Trophoblast cell (in vitro differentiated cells and primary cell): ENCODE results near the gene MSL2.
"Not testable (repeated sequence)": the region's sequence is repeated elsewhere in the genome, so short reads cannot be mapped to it uniquely, and the experiment has no call there.

Source experiments
- DNase-seq, 2 donors: peaks; one replicate each; pipeline ENCODE4 v3.0.0-alpha.2; 2016
- H2AFZ ChIP-seq: 2 replicates; pipeline ENCODE4 v1.6.1; 2013; ENCODE audit warnings: low read length, moderate library complexity, mild to moderate bottlenecking; ENCODE audit not compliant: insufficient read depth, poor library complexity
- H2AK5ac ChIP-seq: 2 replicates; pipeline ENCODE4 v1.6.1; 2013; ENCODE audit warnings: mild to moderate bottlenecking, low read length
- H2BK120ac ChIP-seq: 2 replicates; pipeline ENCODE4 v1.6.1; 2013; ENCODE audit warnings: low read length, mild to moderate bottlenecking, moderate library complexity; ENCODE audit not compliant: insufficient read depth, poor library complexity
- H2BK12ac ChIP-seq: 2 replicates; pipeline ENCODE4 v1.6.1; 2013; ENCODE audit warnings: mild to moderate bottlenecking, low read length, moderate library complexity
- H2BK5ac ChIP-seq: 2 replicates; pipeline ENCODE4 v1.6.1; 2013; ENCODE audit warnings: low read length, low read depth, moderate library complexity, mild to moderate bottlenecking; ENCODE audit not compliant: poor library complexity
- H3K14ac ChIP-seq: 2 replicates; pipeline ENCODE4 v1.6.1; 2013; ENCODE audit warnings: mild to moderate bottlenecking, low read length
- H3K18ac ChIP-seq: 2 replicates; pipeline ENCODE4 v1.6.1; 2013; ENCODE audit warnings: mild to moderate bottlenecking, low read length
- H3K23ac ChIP-seq: 2 replicates; pipeline ENCODE4 v1.6.1; 2013; ENCODE audit warnings: low read length
- H3K27ac ChIP-seq: 2 replicates; pipeline ENCODE4 v1.5.1; 2013; ENCODE audit warnings: low read depth, mild to moderate bottlenecking, inconsistent platforms, low read length, moderate library complexity
- H3K27me3 ChIP-seq: 2 replicates; pipeline ENCODE4 v1.6.1; 2013; ENCODE audit warnings: inconsistent platforms, mild to moderate bottlenecking, low read length, moderate library complexity; ENCODE audit not compliant: insufficient read depth
- H3K36me3 ChIP-seq, 2 experiments: 1 replicate in 1 of 2; 2 replicates in 1 of 2; pipeline ENCODE4 v1.6.1; 2013; ENCODE audit warnings: low read length in 2 of 2, mild to moderate bottlenecking in 2 of 2, moderate library complexity in 1 of 2; ENCODE audit not compliant: insufficient read depth in 2 of 2, control insufficient read depth in 1 of 2
- H3K4ac ChIP-seq: 2 replicates; pipeline ENCODE4 v1.6.1; 2013; ENCODE audit warnings: low read depth, mild to moderate bottlenecking, low read length, moderate library complexity
- H3K4me1 ChIP-seq, 2 experiments: 1 replicate in 1 of 2; 2 replicates in 1 of 2; pipeline ENCODE4 v1.6.1; 2013; ENCODE audit warnings: low read length in 2 of 2, mild to moderate bottlenecking in 2 of 2, moderate library complexity in 1 of 2; ENCODE audit not compliant: insufficient read depth in 2 of 2, control insufficient read depth in 1 of 2
- H3K4me2 ChIP-seq: 2 replicates; pipeline ENCODE4 v1.6.1; 2013; ENCODE audit warnings: inconsistent platforms, mild to moderate bottlenecking, low read length, moderate library complexity
- H3K4me3 ChIP-seq: 2 replicates; pipeline ENCODE4 v1.5.1; 2013; ENCODE audit warnings: mild to moderate bottlenecking, low read depth, low read length, inconsistent platforms
- H3K79me1 ChIP-seq: one replicate; pipeline ENCODE4 v1.6.1; 2013; ENCODE audit warnings: low read length
- H3K79me2 ChIP-seq: 2 replicates; pipeline ENCODE4 v1.6.1; 2013; ENCODE audit warnings: low read length, mild to moderate bottlenecking; ENCODE audit not compliant: control insufficient read depth, insufficient read depth, poor library complexity
- H3K9ac ChIP-seq: 2 replicates; pipeline ENCODE4 v1.6.1; 2013; ENCODE audit warnings: mild to moderate bottlenecking, low read length
- H3K9me3 ChIP-seq: 2 replicates; pipeline ENCODE4 v1.6.1; 2013; ENCODE audit warnings: low read depth, mild to moderate bottlenecking, control low read depth, inconsistent platforms, low read length; ENCODE audit not compliant: insufficient read depth
- H4K12ac ChIP-seq: 2 replicates; pipeline ENCODE4 v1.6.1; 2013; ENCODE audit warnings: low read depth, mild to moderate bottlenecking, low read length, moderate library complexity
- H4K8ac ChIP-seq: 2 replicates; pipeline ENCODE4 v1.6.1; 2013; ENCODE audit warnings: low read depth, mild to moderate bottlenecking, low read length, moderate library complexity
- H4K91ac ChIP-seq: one replicate; pipeline ENCODE4 v1.6.1; 2013; ENCODE audit warnings: low read depth, mild to moderate bottlenecking, low read length, moderate library complexity
- WGBS: extraction: QIAGEN DNeasy Blood & Tissue Kit; methylation state at CpG from one replicate; pipeline ENCODE4 v1.1.7; 2013; ENCODE audit warnings: missing lambda C conversion rate; ENCODE audit not compliant: insufficient read length, insufficient coverage; ENCODE audit errors: extremely low coverage; 5-methylcytosine and 5-hydroxymethylcytosine counted together

Gene MSL2

DNA sequence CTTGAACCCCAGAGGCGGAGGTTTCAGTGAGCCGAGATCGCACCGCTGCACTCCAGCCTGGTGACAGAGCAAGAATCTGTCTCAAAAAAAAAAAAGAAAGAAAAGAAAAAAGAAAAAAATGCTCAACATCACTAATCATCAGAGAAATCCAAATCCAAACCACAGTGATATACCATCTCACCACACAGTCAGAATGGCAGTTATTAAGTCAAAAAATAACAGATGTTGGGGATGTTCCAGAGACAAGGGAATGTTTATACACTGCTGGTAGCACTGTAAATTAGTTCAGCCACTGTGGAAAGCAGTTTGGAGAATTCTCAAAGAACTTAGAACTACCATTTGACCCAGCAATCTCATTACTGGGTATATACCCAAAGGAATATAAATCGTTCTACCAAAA, 3.1 kb upstream of the MSL2 start:
- no CpG with 5 or more reads among the region's 5 CpGs for WGBS
- H4K91ac ChIP-seq, H3K4me2 ChIP-seq, H3K4me1 ChIP-seq, H2BK12ac ChIP-seq, H2AFZ ChIP-seq, H3K9ac ChIP-seq, DNase-seq, H2BK120ac ChIP-seq, H3K4ac ChIP-seq, H3K14ac ChIP-seq, H4K12ac ChIP-seq, H3K27me3 ChIP-seq, H3K36me3 ChIP-seq, H2BK5ac ChIP-seq, H2AK5ac ChIP-seq, H3K4me3 ChIP-seq, H4K8ac ChIP-seq, H3K23ac ChIP-seq, H3K27ac ChIP-seq, H3K9me3 ChIP-seq, H3K18ac ChIP-seq: not testable (repeated sequence)
- Histone ChIP-seq H3K79me2 (peaks cover 24% of the 10 kb centered on the region), H3K79me1 (peaks cover 20% of the 10 kb centered on the region)

DNA sequence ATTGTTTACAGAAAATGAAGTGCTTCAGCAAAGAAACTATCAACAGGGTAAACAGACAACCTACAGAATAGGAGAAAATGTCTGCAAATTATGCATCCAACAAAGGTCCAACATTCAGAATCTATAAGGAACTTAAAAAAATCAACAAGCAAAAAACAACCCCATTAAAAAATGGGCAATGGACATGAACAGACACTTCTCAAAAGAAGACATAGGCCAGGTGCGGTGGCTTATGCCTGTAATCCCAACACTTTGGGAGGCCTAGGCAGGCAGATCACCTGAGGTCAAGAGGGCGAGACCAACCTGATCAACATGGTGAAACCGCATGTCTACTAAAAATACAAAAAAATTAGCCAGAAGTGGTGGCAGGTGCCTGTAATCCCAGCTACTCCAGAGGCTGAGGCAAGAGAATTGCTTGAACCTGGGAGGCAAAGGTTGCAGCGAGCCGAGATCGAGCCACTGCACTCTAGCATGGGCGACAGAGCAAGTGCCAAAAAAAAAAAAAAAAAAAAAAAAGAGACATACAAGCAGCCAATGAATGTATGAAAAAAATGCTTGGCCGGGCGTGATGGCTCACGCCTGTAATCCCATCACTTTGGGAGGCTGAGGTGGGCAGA, 2.4 kb upstream of the MSL2 start:
- WGBS: no CpG with 5 or more reads among the region's 10 CpGs
- H2AK5ac ChIP-seq, H4K12ac ChIP-seq: not testable (repeated sequence)

DNA sequence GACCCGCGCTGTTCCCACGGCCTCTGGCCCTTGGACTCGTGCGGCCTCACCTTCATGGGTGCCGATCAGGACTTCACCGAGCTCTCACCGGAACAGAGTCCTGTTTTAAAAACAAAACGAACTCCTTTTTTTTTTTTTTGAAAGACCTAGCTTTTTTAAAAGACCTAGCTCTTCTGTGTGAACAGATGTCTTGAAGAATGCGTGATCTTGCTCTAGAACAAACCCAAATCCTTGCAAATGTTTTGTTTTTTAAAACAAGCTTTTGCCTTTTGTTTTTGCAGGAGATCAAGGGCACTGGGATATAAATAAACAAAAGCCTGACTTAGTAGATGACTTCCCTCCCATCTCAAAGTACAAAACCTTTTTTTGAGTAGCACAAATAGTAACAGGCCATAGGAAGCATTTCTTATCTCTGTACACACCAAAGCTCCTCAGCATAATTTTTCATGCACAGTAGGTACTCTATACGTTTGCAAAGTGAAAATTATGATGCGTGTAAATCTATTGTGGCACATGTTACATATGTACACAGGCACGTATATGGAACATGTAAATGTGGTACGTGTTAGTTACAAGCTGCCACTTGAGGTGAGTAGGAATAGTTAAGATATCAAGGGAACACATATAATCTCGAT, 1.1 kb upstream of the MSL2 start:
- Histone ChIP-seq H3K4me2 (peak overlapping the region; percentile 68), H3K27ac (peak overlapping the region; percentile 99), H3K4me1 (peaks cover 0 to under 1% of the 10 kb centered on the region in 2 experiments), H4K12ac (peak overlapping the region; percentile 38), H2BK120ac (peak overlapping the region; percentile 79), H2AFZ (peak overlapping the region; percentile 70), H3K4ac (peak overlapping the region; percentile 11), H2BK5ac (peak overlapping the region; percentile 88), H4K8ac (peak overlapping the region; percentile 94), H4K91ac (peak overlapping the region; percentile 78), H3K14ac (peak overlapping the region; percentile 71), H3K9ac (peak overlapping the region; percentile 30), H2BK12ac (no peak overlapping the region), H3K9me3 (no peaks in the 10 kb centered on the region), H3K23ac (no peak overlapping the region), H3K27me3 (no peaks in the 10 kb centered on the region), H3K36me3 (no peaks in the 10 kb centered on the region), H2AK5ac (no peak overlapping the region), H3K18ac (peak overlapping the region; percentile 22), H3K4me3 (peak overlapping the region; percentile 73), H3K79me1 (peaks cover 20% of the 10 kb centered on the region), H3K79me2 (peaks cover 28% of the 10 kb centered on the region)
- no peak for DNase-seq
- WGBS: no CpG with 5 or more reads among the region's 15 CpGs

More for the DNA sequence above, 2.4 kb upstream of the MSL2 start:
- not testable (repeated sequence) for H4K8ac ChIP-seq, H3K27me3 ChIP-seq, H2BK12ac ChIP-seq, H3K4ac ChIP-seq, H3K14ac ChIP-seq, H2BK120ac ChIP-seq, H3K4me1 ChIP-seq, H3K27ac ChIP-seq, DNase-seq, H3K4me3 ChIP-seq, H3K9me3 ChIP-seq, H3K4me2 ChIP-seq, H2AFZ ChIP-seq, H4K91ac ChIP-seq, H3K9ac ChIP-seq, H3K36me3 ChIP-seq, H2BK5ac ChIP-seq, H3K18ac ChIP-seq, H3K23ac ChIP-seq
- peaks cover 26% of the 10 kb centered on the region for H3K79me2 ChIP-seq
- H3K79me1 ChIP-seq: peaks cover 20% of the 10 kb centered on the region

DNA sequence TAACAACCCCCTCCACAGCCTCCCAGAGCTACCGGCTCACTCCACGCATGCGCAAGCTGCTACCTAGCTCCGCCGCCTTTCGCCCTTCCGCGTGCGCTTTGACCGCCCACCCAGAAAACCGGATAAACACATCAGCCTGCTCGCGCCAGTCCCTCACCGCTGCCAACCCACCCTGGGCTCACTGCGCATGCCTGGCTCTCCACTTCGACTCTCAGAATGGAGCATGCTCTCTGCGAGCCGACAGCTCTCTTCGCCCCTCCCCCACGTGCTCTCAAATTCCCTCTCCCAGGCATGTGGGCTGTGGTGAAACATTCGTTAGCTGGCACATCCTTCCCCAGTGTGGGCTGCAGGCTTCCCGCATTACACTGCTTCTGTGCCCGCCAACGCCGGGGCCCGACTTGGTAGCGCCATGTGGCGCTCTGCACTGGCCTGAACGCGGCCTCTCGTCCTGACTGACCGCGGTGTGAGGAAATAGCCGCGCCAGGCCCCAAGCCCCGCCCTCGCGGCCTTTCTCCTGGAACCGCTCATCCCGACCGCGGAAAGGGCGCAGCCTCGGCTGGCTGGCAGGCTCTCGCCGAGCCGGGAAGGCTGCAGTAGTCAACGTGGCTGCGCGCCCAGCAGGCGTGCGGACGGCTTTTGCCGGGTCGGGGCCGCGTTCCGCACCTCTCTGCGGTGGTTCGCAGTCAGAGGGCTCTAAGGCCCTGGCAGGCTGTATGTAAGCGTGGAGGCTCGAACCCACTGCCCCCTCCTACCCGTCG, 445 bp upstream of the MSL2 start:
- H2AK5ac ChIP-seq: no peak overlapping the region
- peaks cover 0 to 2% of the 10 kb centered on the region in 2 experiments for H3K4me1 ChIP-seq
- H3K18ac ChIP-seq: peak overlapping the region; percentile 89
- DNase-seq: peak; percentile 100
- no peaks in the 10 kb centered on the region for H3K9me3 ChIP-seq
- peak overlapping the region; percentile 70 for H2AFZ ChIP-seq
- H3K27ac ChIP-seq: peak overlapping the region; percentile 99
- H3K9ac ChIP-seq: peak overlapping the region; percentile 78
- H2BK120ac ChIP-seq: peak overlapping the region; percentile 79
- H3K4me3 ChIP-seq: peak overlapping the region; percentile 96
- H4K91ac ChIP-seq: peak overlapping the region; percentile 99
- peak overlapping the region; percentile 38 for H4K12ac ChIP-seq
- peaks cover 20% of the 10 kb centered on the region for H3K79me1 ChIP-seq
- H3K36me3 ChIP-seq: no peaks in the 10 kb centered on the region
- H3K27me3 ChIP-seq: no peaks in the 10 kb centered on the region
- H3K4ac ChIP-seq: peak overlapping the region; percentile 70
- H3K79me2 ChIP-seq: peaks cover 28% of the 10 kb centered on the region
- peak overlapping the region; percentile 71 for H3K14ac ChIP-seq
- H3K4me2 ChIP-seq: peak overlapping the region; percentile 68
- H4K8ac ChIP-seq: peak overlapping the region; percentile 94
- WGBS: no CpG with 5 or more reads among the region's 64 CpGs
- no peak overlapping the region for H2BK12ac ChIP-seq
- no peak overlapping the region for H3K23ac ChIP-seq
- peak overlapping the region; percentile 88 for H2BK5ac ChIP-seq
